Measurements from ENCODE around the gene MAP4K2. TPM values are rescaled to one million over a fixed set of nuclear protein-coding genes. Genes with fewer than 3 reads are reported as not detected.

Gene MAP4K2
- total and polyA plus RNA-seq, 2 experiments from 2014 or later: 9.9 to 42.6 TPM

GRCh38 chr11:64793271-64794160 lies 9.5 kb downstream of the MAP4K2 start:
- H2AFZ ChIP-seq: no peak overlapping the region
- H3K27me3 Mint-ChIP-seq (ENCODE audit: insufficient read depth, low read depth, poor library complexity): peaks cover 5% of the 10 kb centered on the region
- no peaks in the 10 kb centered on the region for H3K27me3 ChIP-seq (ENCODE audit: insufficient read depth)
- TF ChIP-seq ZNF114 (CRISPR knock-in tag; IDR thresholded peaks at IDR 0.05) (no peak), NANOG (IDR thresholded peaks at IDR 0.05; ENCODE audit: borderline replicate concordance) (no peak)
- TF ChIP-seq, protein P1, sequence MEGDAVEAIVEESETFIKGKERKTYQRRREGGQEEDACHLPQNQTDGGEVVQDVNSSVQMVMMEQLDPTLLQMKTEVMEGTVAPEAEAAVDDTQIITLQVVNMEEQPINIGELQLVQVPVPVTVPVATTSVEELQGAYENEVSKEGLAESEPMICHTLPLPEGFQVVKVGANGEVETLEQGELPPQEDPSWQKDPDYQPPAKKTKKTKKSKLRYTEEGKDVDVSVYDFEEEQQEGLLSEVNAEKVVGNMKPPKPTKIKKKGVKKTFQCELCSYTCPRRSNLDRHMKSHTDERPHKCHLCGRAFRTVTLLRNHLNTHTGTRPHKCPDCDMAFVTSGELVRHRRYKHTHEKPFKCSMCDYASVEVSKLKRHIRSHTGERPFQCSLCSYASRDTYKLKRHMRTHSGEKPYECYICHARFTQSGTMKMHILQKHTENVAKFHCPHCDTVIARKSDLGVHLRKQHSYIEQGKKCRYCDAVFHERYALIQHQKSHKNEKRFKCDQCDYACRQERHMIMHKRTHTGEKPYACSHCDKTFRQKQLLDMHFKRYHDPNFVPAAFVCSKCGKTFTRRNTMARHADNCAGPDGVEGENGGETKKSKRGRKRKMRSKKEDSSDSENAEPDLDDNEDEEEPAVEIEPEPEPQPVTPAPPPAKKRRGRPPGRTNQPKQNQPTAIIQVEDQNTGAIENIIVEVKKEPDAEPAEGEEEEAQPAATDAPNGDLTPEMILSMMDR (conservative IDR thresholded peaks at IDR 0.05; ENCODE audit: low read depth in 2 of 2): no peak
- H3K4me1 Mint-ChIP-seq: no peaks in the 10 kb centered on the region
- H3F3A ChIP-seq (replicated peaks; ENCODE audit: low read depth): 0 out of 2 replicates have a peak, but pooled peaks cover 2% of the 10 kb centered on the region
- no peaks in the 10 kb centered on the region for H3K36me3 ChIP-seq (ENCODE audit: insufficient read depth)
- H3K4me3 ChIP-seq: no peak overlapping the region
- ATAC-seq: no peak
- DNase-seq (ENCODE audit: low spot score): no peak
- no peaks in the 10 kb centered on the region for H3K36me3 Mint-ChIP-seq (ENCODE audit: low read depth)
- no peaks in the 10 kb centered on the region for H3K9me2 ChIP-seq (ENCODE audit: insufficient read depth)
- H3K79me2 ChIP-seq (replicated peaks; ENCODE audit: insufficient read depth): no peaks in the 10 kb centered on the region
- H3K27ac Mint-ChIP-seq: no peak overlapping the region
- no peak overlapping the region for H3K4me3 Mint-ChIP-seq
- H3K4me1 ChIP-seq (ENCODE audit: insufficient read depth): no peaks in the 10 kb centered on the region
- H3K4me2 ChIP-seq: no peak overlapping the region
- H4K20me1 ChIP-seq (replicated peaks; ENCODE audit: insufficient read depth): no peaks in the 10 kb centered on the region
- H3K9me3 Mint-ChIP-seq: no peaks in the 10 kb centered on the region
- no peak overlapping the region for H3K27ac ChIP-seq (ENCODE audit: low read depth)

DNA sequence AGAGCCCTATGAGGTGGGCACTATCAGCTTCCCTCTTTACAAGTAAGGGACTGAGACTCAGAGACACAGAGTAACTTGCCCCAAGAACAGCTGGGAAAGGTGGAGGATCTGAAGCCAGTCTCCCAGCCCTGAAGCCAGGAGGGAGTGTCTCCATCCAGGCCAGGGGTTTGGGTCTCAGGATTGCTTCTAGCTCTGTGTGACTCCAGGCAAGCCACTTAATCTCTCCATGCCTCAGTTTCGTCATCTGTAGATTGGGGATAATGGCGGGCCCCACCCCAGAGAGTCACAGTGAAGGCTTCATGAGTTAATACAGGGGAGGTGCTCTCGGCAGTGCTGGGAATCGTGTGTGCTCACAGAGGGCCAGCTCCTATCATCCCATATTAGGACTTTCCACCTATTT lies 10.5 kb downstream of the MAP4K2 start:
- H3K36me3 Mint-ChIP-seq (ENCODE audit: low read depth): no peaks in the 10 kb centered on the region
- Histone ChIP-seq H3K4me3 (no peak overlapping the region), H3K4me2 (no peak overlapping the region), H3K9me2 (ENCODE audit: insufficient read depth) (no peaks in the 10 kb centered on the region), H3K79me2 (replicated peaks; ENCODE audit: insufficient read depth) (no peaks in the 10 kb centered on the region), H3K27ac (ENCODE audit: low read depth) (no peak overlapping the region), H4K20me1 (replicated peaks; ENCODE audit: insufficient read depth) (no peaks in the 10 kb centered on the region), H3F3A (replicated peaks; ENCODE audit: low read depth) (0 out of 2 replicates have a peak, but pooled peaks cover 2% of the 10 kb centered on the region), H2AFZ (no peak overlapping the region), H3K36me3 (ENCODE audit: insufficient read depth) (no peaks in the 10 kb centered on the region), H3K4me1 (ENCODE audit: insufficient read depth) (no peaks in the 10 kb centered on the region), H3K27me3 (ENCODE audit: insufficient read depth) (no peaks in the 10 kb centered on the region)
- TF ChIP-seq, protein P2, sequence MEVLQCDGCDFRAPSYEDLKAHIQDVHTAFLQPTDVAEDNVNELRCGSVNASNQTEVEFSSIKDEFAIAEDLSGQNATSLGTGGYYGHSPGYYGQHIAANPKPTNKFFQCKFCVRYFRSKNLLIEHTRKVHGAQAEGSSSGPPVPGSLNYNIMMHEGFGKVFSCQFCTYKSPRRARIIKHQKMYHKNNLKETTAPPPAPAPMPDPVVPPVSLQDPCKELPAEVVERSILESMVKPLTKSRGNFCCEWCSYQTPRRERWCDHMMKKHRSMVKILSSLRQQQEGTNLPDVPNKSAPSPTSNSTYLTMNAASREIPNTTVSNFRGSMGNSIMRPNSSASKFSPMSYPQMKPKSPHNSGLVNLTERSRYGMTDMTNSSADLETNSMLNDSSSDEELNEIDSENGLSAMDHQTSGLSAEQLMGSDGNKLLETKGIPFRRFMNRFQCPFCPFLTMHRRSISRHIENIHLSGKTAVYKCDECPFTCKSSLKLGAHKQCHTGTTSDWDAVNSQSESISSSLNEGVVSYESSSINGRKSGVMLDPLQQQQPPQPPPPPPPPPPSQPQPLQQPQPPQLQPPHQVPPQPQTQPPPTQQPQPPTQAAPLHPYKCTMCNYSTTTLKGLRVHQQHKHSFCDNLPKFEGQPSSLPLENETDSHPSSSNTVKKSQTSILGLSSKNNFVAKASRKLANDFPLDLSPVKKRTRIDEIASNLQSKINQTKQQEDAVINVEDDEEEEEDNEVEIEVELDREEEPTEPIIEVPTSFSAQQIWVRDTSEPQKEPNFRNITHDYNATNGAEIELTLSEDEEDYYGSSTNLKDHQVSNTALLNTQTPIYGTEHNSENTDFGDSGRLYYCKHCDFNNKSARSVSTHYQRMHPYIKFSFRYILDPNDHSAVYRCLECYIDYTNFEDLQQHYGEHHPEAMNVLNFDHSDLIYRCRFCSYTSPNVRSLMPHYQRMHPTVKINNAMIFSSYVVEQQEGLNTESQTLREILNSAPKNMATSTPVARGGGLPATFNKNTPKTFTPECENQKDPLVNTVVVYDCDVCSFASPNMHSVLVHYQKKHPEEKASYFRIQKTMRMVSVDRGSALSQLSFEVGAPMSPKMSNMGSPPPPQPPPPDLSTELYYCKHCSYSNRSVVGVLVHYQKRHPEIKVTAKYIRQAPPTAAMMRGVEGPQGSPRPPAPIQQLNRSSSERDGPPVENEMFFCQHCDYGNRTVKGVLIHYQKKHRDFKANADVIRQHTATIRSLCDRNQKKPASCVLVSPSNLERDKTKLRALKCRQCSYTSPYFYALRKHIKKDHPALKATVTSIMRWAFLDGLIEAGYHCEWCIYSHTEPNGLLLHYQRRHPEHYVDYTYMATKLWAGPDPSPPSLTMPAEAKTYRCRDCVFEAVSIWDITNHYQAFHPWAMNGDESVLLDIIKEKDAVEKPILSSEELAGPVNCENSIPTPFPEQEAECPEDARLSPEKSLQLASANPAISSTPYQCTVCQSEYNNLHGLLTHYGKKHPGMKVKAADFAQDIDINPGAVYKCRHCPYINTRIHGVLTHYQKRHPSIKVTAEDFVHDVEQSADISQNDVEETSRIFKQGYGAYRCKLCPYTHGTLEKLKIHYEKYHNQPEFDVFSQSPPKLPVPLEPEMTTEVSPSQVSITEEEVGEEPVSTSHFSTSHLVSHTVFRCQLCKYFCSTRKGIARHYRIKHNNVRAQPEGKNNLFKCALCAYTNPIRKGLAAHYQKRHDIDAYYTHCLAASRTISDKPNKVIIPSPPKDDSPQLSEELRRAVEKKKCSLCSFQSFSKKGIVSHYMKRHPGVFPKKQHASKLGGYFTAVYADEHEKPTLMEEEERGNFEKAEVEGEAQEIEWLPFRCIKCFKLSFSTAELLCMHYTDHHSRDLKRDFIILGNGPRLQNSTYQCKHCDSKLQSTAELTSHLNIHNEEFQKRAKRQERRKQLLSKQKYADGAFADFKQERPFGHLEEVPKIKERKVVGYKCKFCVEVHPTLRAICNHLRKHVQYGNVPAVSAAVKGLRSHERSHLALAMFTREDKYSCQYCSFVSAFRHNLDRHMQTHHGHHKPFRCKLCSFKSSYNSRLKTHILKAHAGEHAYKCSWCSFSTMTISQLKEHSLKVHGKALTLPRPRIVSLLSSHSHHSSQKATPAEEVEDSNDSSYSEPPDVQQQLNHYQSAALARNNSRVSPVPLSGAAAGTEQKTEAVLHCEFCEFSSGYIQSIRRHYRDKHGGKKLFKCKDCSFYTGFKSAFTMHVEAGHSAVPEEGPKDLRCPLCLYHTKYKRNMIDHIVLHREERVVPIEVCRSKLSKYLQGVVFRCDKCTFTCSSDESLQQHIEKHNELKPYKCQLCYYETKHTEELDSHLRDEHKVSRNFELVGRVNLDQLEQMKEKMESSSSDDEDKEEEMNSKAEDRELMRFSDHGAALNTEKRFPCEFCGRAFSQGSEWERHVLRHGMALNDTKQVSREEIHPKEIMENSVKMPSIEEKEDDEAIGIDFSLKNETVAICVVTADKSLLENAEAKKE (CRISPR knock-in tag; IDR thresholded peaks at IDR 0.05): no peak
- no peak for TF ChIP-seq NANOG (IDR thresholded peaks at IDR 0.05; ENCODE audit: borderline replicate concordance)
- no peak for TF ChIP-seq POLR2AphosphoS5 (IDR thresholded peaks at IDR 0.05; ENCODE audit: low read depth)
- H3K4me1 Mint-ChIP-seq: no peaks in the 10 kb centered on the region; the same call in 2 of the 3 replicates
- H3K27ac Mint-ChIP-seq: no peak overlapping the region
- H3K9me3 Mint-ChIP-seq: no peaks in the 10 kb centered on the region
- H3K4me3 Mint-ChIP-seq: no peak overlapping the region
- ATAC-seq (no peak), DNase-seq (ENCODE audit: low spot score) (no peak)
- peaks cover 5% of the 10 kb centered on the region for H3K27me3 Mint-ChIP-seq (ENCODE audit: insufficient read depth, low read depth, poor library complexity)
